ENCODE data around the gene MAJIN. TPM values are rescaled to one million over a fixed set of nuclear protein-coding genes. Genes with fewer than 3 reads are reported as not detected.
A peak's percentile ranks its signal among the peaks of the same experiment; 100 is the strongest.
"Not testable (repeated sequence)": the region's sequence is repeated elsewhere in the genome, so short reads cannot be mapped to it uniquely, and the experiment has no call there.

The MAJIN gene
- total RNA-seq (2014; rRNA removed; shearing (Covaris generic)) = not detected in 2 replicates

GRCh38 chr11:64971421-64972233, at the start of gene MAJIN:
Gene MAJIN, minus strand, starts transcription at chr11:64972108. Its CDS starts 12,703 bp downstream, at chr11:64959405.
- no peak for DNase-seq (ENCODE audit: low read depth)

- DNase-seq (ENCODE audit: low read depth) = no peak
Observed at GRCh38 chr11:65021509-65021908, 49.6 kb upstream of the MAJIN start.

GRCh38 chr11:65021003-65021402, 49.1 kb upstream of the MAJIN start:
- DNase-seq (ENCODE audit: low read depth) = no peak

- no peak for DNase-seq (ENCODE audit: low read depth)
Observed at GRCh38 chr11:65019824-65020223, 47.9 kb upstream of the MAJIN start.

GRCh38 chr11:65017937-65018336, 46.0 kb upstream of the MAJIN start:
- DNase-seq (ENCODE audit: low read depth) = no peak

GRCh38 chr11:65016705-65017104, 44.8 kb upstream of the MAJIN start:
- DNase-seq (ENCODE audit: low read depth) = no peak

- DNase-seq (ENCODE audit: low read depth) = no peak
Observed at GRCh38 chr11:65014726-65015227, 42.9 kb upstream of the MAJIN start.

- peak; percentile 85 for DNase-seq (ENCODE audit: low read depth)
Observed at GRCh38 chr11:65013888-65014725, 42.2 kb upstream of the MAJIN start, which contains the start of gene ARL2. Gene ARL2, plus strand, starts transcription at chr11:65014160. Its CDS starts 48 bp downstream, at chr11:65014208.

GRCh38 chr11:65013130-65013887, 41.4 kb upstream of the MAJIN start:
- peak; percentile 84 for DNase-seq (ENCODE audit: low read depth)

GRCh38 chr11:65008873-65009272, 37.0 kb upstream of the MAJIN start:
- no peak for DNase-seq (ENCODE audit: low read depth)

GRCh38 chr11:65008016-65008415, 36.1 kb upstream of the MAJIN start:
- DNase-seq (ENCODE audit: low read depth) = no peak

GRCh38 chr11:65003968-65004367, 32.1 kb upstream of the MAJIN start:
- not testable (repeated sequence) for DNase-seq (ENCODE audit: low read depth)

- peak; percentile 42 for DNase-seq (ENCODE audit: low read depth)
Observed at GRCh38 chr11:65003282-65003681, 31.4 kb upstream of the MAJIN start.

GRCh38 chr11:65002706-65003105, 30.8 kb upstream of the MAJIN start:
- no peak for DNase-seq (ENCODE audit: low read depth)

GRCh38 chr11:64999478-64999877, 27.6 kb upstream of the MAJIN start:
- DNase-seq (ENCODE audit: low read depth) = no peak

GRCh38 chr11:64998690-64999431, 27.0 kb upstream of the MAJIN start:
- DNase-seq (ENCODE audit: low read depth) = no peak

- peak; percentile 11 for DNase-seq (ENCODE audit: low read depth)
Observed at GRCh38 chr11:64998141-64998540, 26.2 kb upstream of the MAJIN start.

- peak; percentile 91 for DNase-seq (ENCODE audit: low read depth)
Observed at GRCh38 chr11:64996710-64997380, 24.9 kb upstream of the MAJIN start, which contains the start of gene BATF2. Gene BATF2, minus strand, starts transcription at chr11:64996971. Its CDS starts 57 bp downstream, at chr11:64996914.

GRCh38 chr11:64996327-64996709, 24.4 kb upstream of the MAJIN start:
- no peak for DNase-seq (ENCODE audit: low read depth)

- DNase-seq (ENCODE audit: low read depth) = no peak
Observed at GRCh38 chr11:64994318-64994717, 22.4 kb upstream of the MAJIN start.
